Peyer's patch (tissue), 4 donors: ENCODE data around the gene DNM3. TPM values are rescaled to one million over a fixed set of nuclear protein-coding genes. Genes with fewer than 3 reads are reported as not detected.

ENCODE experiments used
- DNase-seq, 3 donors: peaks; one replicate each; pipeline ENCODE4 v3.0.0-alpha.2; 2017 to 2019
- H3K27ac ChIP-seq, 4 donors: fragments of 200-600 bp; sonication (generic); one replicate each; pipeline ENCODE4 v1.5.1; 2016 to 2019
- H3K27me3 ChIP-seq, 2 donors: fragments of 200-600 bp; sonication (generic); one replicate each; pipeline ENCODE4 v1.5.1; 2019
- H3K36me3 ChIP-seq, 3 donors: fragments of 200-600 bp; sonication (generic); one replicate each; pipeline ENCODE4 v1.5.1; 2016 to 2019
- H3K4me1 ChIP-seq, 4 donors: fragments of 200-600 bp; sonication (generic); one replicate each; pipeline ENCODE4 v1.5.1; 2016 to 2019
- H3K4me3 ChIP-seq, 4 donors: fragments of 200-600 bp; sonication (generic); 1 replicate in 3 of 4; 2 replicates in 1 of 4; pipeline ENCODE4 v1.5.1; 2016 to 2019; ENCODE audit warnings: mild to moderate bottlenecking in 1 of 4
- H3K9me3 ChIP-seq, 4 donors: fragments of 200-600 bp; sonication (generic); one replicate each; pipeline ENCODE4 v1.5.1; 2016 to 2019; ENCODE audit warnings: mild to moderate bottlenecking in 1 of 4
- POLR2A ChIP-seq, 2 donors: fragments of 450-650 bp; IDR thresholded peaks; one replicate each; pipeline ENCODE4 v1.5.1; 2017; ENCODE audit warnings: antibody characterized with exemption in 2 of 2, mild to moderate bottlenecking in 2 of 2, moderate library complexity in 2 of 2
- total RNA-seq, 4 donors: library from RNA; depleted of rRNA; stranded (reverse); fragments of >200 nt; gene quantifications; one replicate each; pipeline ENCODE4 v1.1.0, GENCODE V29; 2016
- TF ChIP-seq, protein P1 (sequence below), 6 experiments: fragments of 450-650 bp in 4 of 6; fragments of 200-600 bp in 2 of 6; sonication (generic) in 1 of 6; IDR thresholded peaks; one replicate each; pipeline ENCODE4 v1.5.1; 2017 to 2019; ENCODE audit warnings: antibody characterized with exemption in 6 of 6, mild to moderate bottlenecking in 3 of 6, moderate library complexity in 1 of 6

The DNM3 gene
- total RNA-seq, 4 donors from 2014 or later = 1.4 to 11.6 (median 2.0) TPM

DNA sequence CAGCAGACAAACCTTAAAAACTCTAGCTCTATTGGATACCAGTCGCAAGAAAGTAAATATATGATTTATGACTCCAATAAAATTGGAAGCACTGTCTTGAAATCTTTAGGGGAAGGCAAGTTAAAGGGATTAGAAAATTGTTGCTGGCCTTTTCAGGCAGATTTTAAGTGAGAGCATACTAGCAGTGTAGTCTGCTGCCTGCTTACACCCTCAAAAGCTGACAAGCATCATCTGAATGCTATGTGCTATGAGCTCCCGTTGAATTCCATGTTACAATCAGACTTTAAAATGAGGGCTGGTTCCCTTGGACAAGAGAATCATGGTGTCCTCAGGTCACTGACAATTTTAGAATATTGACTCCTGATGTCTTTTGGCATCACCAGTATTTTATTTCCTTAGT lies 308.0 kb downstream of the DNM3 start:
- no peak for DNase-seq
- Histone ChIP-seq H3K4me1 (no peaks in the 10 kb centered on the region), H3K36me3 (no peaks in the 10 kb centered on the region), H3K27ac (peak overlapping the region in 1 of 4 donors; percentile 1), H3K9me3 (no peaks in the 10 kb centered on the region), H3K27me3 (no peaks in the 10 kb centered on the region), H3K4me3 (no peak overlapping the region)
- TF ChIP-seq POLR2A (IDR thresholded peaks at IDR 0.05) = no peak
- TF ChIP-seq, protein P1, sequence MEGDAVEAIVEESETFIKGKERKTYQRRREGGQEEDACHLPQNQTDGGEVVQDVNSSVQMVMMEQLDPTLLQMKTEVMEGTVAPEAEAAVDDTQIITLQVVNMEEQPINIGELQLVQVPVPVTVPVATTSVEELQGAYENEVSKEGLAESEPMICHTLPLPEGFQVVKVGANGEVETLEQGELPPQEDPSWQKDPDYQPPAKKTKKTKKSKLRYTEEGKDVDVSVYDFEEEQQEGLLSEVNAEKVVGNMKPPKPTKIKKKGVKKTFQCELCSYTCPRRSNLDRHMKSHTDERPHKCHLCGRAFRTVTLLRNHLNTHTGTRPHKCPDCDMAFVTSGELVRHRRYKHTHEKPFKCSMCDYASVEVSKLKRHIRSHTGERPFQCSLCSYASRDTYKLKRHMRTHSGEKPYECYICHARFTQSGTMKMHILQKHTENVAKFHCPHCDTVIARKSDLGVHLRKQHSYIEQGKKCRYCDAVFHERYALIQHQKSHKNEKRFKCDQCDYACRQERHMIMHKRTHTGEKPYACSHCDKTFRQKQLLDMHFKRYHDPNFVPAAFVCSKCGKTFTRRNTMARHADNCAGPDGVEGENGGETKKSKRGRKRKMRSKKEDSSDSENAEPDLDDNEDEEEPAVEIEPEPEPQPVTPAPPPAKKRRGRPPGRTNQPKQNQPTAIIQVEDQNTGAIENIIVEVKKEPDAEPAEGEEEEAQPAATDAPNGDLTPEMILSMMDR (IDR thresholded peaks at IDR 0.05) = no peak

DNA sequence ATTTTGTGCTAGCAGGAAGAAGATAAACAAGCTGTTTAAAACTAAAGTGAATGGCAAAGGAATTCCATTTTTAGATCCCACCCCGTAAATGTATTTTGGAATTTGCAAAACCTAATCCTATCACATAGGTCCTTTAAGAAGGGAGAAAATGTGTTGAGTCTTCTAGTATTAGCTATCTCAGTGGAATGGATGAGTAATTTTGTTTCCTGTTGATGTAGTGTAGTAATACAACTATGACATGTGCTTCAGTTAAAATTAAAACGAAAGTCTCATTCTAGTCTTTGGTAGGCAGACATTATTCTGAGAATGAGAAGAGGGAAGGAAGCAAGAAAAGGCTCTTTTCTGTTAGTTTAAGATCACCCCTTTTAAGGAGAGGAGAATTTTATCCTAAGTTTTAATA lies 313.3 kb downstream of the DNM3 start:
- Histone ChIP-seq H3K27ac (no peak overlapping the region), H3K9me3 (no peaks in the 10 kb centered on the region), H3K27me3 (no peaks in the 10 kb centered on the region), H3K4me1 (no peaks in the 10 kb centered on the region), H3K4me3 (no peak overlapping the region), H3K36me3 (no peaks in the 10 kb centered on the region)
- DNase-seq = no peak
- TF ChIP-seq, protein P1 (IDR thresholded peaks at IDR 0.05) = no peak
- no peak for TF ChIP-seq POLR2A (IDR thresholded peaks at IDR 0.05)

DNA sequence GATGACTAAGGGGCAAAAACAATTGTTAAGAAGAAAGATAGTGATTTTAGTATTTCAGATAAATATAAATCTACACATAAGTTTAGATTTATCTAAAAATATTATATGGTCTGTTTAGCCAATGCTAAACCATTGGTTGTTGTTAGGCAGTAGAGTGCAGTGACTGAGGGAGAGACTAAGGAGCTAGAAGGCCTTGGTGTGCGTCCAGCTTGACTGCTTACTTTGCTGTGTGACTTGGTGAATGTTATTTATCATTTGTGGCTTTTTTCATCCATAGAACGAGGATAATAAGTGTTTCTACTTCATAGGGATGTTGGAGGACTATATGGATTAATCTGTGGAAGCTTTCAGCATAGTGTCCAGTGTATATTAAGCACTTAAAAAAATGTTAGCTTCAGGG lies 314.5 kb downstream of the DNM3 start:
- TF ChIP-seq, protein P1 (IDR thresholded peaks at IDR 0.05) = no peak
- Histone ChIP-seq H3K27ac (no peak overlapping the region), H3K9me3 (no peaks in the 10 kb centered on the region), H3K27me3 (no peaks in the 10 kb centered on the region), H3K4me3 (no peak overlapping the region), H3K36me3 (no peaks in the 10 kb centered on the region), H3K4me1 (no peaks in the 10 kb centered on the region)
- no peak for DNase-seq

- H3K36me3 ChIP-seq = no peaks in the 10 kb centered on the region
- no peak overlapping the region for H3K4me3 ChIP-seq
- no peaks in the 10 kb centered on the region for H3K27me3 ChIP-seq
- TF ChIP-seq, protein P1 (IDR thresholded peaks at IDR 0.05) = no peak
- no peaks in the 10 kb centered on the region for H3K9me3 ChIP-seq
- no peak for DNase-seq
- H3K27ac ChIP-seq = no peak overlapping the region
- H3K4me1 ChIP-seq = no peaks in the 10 kb centered on the region
These were observed 320.9 kb downstream of the DNM3 start for GRCh38 chr1:172162236-172162635.

GRCh38 chr1:172163498-172164215 lies 322.4 kb downstream of the DNM3 start:
- TF ChIP-seq POLR2A (IDR thresholded peaks at IDR 0.05) = no peak
- no peak for DNase-seq
- Histone ChIP-seq H3K27ac (no peak overlapping the region), H3K4me1 (no peaks in the 10 kb centered on the region), H3K4me3 (no peak overlapping the region), H3K36me3 (no peaks in the 10 kb centered on the region), H3K27me3 (no peaks in the 10 kb centered on the region), H3K9me3 (no peaks in the 10 kb centered on the region)

GRCh38 chr1:172165403-172165802 lies 324.1 kb downstream of the DNM3 start:
- no peaks in the 10 kb centered on the region for H3K9me3 ChIP-seq
- no peaks in the 10 kb centered on the region for H3K4me1 ChIP-seq
- no peaks in the 10 kb centered on the region for H3K36me3 ChIP-seq
- H3K27me3 ChIP-seq = no peaks in the 10 kb centered on the region
- no peak overlapping the region for H3K27ac ChIP-seq
- TF ChIP-seq, protein P1 (IDR thresholded peaks at IDR 0.05) = no peak
- no peak for TF ChIP-seq POLR2A (IDR thresholded peaks at IDR 0.05)
- no peak for DNase-seq
- no peak overlapping the region for H3K4me3 ChIP-seq
